GM12801 (cell line): ENCODE results near the gene DGCR6L.

ENCODE experiments used
- TF ChIP-seq, protein P1 (sequence below): IDR thresholded peaks from one replicate; pipeline ENCODE4 v1.5.1; 2011; ENCODE audit warnings: control low read depth; ENCODE audit not compliant: insufficient read length; ENCODE audit errors: extremely low read depth

Gene DGCR6L

DNA sequence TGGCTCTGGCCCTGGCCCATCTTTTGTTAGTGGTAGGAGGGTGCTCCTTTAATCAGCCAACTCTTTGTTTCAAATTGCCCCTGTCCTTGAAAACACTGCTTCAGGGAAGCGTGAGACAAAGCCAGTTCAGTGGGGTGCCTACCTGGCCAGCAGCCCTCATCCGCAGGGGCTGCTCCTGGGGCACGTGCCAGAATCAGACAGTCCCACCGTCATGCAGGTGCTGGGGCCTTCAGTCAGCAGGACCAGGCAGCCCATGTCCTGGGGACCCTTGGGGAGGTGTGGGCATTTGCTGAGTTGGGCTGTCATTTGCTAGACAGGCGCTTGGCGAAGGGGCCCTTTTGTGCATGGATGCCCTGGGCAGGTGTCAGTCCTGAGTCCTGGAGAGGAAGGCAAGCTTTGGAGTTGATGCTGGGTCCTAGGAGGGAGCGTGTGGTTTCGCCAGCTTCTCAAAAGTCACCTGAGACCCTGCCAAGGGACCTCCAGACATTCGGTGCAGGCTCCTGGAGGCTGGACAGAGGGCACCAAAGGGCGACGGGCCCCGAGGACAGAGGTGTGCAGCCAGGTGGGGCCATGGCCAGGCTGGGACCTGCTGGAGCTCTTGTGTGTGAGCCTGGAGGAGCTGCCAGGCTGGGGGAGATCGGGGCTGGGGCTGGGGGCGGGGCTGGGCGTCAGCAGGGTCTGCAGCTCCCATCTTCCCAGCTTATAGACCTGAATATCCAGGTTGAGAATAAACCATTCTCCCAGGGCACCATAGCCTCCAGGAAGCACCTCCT lies 36.8 kb downstream of the DGCR6L start:
- TF ChIP-seq, protein P1, sequence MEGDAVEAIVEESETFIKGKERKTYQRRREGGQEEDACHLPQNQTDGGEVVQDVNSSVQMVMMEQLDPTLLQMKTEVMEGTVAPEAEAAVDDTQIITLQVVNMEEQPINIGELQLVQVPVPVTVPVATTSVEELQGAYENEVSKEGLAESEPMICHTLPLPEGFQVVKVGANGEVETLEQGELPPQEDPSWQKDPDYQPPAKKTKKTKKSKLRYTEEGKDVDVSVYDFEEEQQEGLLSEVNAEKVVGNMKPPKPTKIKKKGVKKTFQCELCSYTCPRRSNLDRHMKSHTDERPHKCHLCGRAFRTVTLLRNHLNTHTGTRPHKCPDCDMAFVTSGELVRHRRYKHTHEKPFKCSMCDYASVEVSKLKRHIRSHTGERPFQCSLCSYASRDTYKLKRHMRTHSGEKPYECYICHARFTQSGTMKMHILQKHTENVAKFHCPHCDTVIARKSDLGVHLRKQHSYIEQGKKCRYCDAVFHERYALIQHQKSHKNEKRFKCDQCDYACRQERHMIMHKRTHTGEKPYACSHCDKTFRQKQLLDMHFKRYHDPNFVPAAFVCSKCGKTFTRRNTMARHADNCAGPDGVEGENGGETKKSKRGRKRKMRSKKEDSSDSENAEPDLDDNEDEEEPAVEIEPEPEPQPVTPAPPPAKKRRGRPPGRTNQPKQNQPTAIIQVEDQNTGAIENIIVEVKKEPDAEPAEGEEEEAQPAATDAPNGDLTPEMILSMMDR: no peak

DNA sequence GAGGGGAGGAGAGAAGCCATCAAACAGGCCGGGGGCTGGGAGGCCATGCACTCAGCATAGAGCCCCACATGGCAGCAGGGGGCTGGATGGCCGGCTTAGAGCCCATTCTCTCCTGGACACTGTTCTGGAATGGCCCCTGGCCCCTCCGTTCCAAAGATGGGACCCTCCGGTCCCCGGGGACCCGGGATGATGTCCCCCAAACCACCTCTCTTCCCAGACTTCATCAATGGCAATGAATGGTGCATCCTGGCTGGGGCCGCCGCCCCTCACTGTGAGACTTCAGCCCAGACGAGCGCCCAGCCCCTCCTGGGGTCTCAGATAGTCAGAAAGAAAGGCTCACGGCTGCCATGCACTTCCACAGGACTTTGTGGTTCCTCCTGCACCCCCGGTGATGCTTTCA lies 38.0 kb downstream of the DGCR6L start:
- TF ChIP-seq, protein P1: no peak

GRCh38 chr22:20280866-20281265 lies 39.0 kb downstream of the DGCR6L start:
- TF ChIP-seq, protein P1: no peak

DNA sequence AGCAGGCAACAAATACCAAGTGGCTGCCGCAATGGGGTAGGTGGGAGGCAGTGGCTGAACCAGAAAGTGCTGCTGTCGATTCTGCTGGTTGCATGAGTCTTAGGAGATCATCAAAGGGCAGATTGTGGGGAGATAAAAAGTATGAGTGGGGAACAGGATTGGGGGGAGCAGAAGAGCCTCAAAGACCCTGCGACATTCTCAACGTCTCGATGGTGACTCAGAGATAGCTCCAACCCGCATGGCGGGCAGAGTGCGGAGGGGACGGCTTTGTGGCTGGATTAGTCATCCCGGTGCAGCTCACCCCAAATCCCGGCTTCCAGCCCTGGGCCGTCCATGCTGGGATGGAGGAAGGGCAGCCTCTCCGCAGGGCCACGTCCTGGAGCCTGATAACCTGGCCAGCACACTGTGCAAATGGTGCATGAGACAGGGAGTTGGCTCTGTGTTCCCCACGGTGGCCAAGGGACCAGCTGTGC lies 40.2 kb downstream of the DGCR6L start:
- TF ChIP-seq, protein P1: no peak

GRCh38 chr22:20276468-20276867 lies 43.4 kb downstream of the DGCR6L start:
- TF ChIP-seq, protein P1: no peak

DNA sequence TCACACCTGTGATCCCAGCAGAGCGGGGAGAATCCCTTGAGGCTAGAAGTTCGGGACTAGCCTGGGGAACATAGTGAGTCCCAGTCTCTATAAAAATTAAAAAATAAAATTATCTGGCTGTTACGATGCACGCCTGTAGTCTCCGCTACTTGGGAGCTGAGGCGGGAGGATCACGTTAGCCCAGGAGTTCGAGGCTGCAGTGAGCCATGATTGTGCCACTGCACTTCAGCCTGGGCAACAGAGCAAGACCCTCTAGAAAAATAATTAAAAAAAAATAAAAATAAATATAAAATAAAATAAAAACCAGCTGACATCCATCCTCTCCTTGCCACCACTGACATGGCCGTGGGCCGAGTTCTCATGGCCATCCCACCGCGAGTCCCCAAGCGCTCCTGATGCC lies 44.0 kb downstream of the DGCR6L start:
- TF ChIP-seq, protein P1: no peak

GRCh38 chr22:20273758-20274181 lies 46.1 kb downstream of the DGCR6L start:
- TF ChIP-seq, protein P1: no peak
